GM12865 (cell line): ENCODE results near the gene ATF4.
"Not testable (repeated sequence)": the region's sequence is repeated elsewhere in the genome, so short reads cannot be mapped to it uniquely, and the experiment has no call there.

Experiments used
- DNase-seq: peaks from one replicate; pipeline ENCODE4 v3.0.0; 2010; ENCODE audit warnings: low read depth
- H3K4me3 ChIP-seq: 2 replicates; pipeline ENCODE4 v1.5.1; 2011; ENCODE audit warnings: mild to moderate bottlenecking, low read depth, low read length, control low read depth
- TF ChIP-seq, protein P1 (sequence below): IDR thresholded peaks from 2 replicates; pipeline ENCODE4 v1.5.1; 2011; ENCODE audit warnings: low read length, control low read depth, low read depth, inconsistent platforms; ENCODE audit not compliant: insufficient read depth; ENCODE audit errors: missing control alignments

The ATF4 gene

DNA sequence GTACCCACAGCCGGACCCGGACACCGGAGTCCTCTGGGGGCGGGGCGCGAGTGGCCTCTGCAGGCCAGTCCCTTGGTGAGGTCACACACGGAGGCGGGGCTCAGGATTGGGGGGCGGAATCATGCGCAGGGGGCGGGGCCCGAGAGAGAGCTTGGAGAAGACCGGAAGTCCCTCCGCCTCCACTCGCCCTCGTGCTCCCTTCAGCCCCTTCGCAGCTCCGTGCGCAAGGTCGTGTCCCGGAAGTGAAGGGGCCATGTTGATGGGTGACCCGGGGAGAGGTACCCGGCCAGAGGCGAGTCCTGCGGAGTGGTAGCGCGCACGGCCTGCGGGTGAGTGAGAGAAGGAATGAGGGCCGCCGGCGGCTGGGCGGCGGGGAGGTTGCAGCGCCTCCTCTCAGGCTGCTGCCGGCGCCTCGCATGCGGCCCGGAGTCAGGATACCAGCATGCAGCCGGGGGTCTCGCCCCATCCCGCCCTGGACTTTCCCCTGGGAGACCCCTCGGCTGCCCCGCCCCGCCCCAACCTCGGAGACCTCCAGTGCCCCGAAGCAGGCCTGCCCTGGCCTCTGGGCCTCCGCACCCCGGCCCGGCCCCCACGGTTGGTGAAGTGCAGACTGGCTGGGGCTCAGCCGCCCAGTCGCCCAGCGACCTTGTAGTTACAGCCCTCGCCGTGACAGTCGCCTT lies 18.1 kb upstream of the ATF4 start, which contains the start of gene MIEF1:
Gene MIEF1 (plus strand): TSS at position 182 of the 680 bp plus-strand sequence. CDS start 9,005 bp downstream, outside the sequence.
- peak within 1 kb of the TSS; percentile 95 for H3K4me3 ChIP-seq
- peak; percentile 98 for DNase-seq
- TF ChIP-seq, protein P1, sequence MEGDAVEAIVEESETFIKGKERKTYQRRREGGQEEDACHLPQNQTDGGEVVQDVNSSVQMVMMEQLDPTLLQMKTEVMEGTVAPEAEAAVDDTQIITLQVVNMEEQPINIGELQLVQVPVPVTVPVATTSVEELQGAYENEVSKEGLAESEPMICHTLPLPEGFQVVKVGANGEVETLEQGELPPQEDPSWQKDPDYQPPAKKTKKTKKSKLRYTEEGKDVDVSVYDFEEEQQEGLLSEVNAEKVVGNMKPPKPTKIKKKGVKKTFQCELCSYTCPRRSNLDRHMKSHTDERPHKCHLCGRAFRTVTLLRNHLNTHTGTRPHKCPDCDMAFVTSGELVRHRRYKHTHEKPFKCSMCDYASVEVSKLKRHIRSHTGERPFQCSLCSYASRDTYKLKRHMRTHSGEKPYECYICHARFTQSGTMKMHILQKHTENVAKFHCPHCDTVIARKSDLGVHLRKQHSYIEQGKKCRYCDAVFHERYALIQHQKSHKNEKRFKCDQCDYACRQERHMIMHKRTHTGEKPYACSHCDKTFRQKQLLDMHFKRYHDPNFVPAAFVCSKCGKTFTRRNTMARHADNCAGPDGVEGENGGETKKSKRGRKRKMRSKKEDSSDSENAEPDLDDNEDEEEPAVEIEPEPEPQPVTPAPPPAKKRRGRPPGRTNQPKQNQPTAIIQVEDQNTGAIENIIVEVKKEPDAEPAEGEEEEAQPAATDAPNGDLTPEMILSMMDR = no peak

GRCh38 chr22:39502789-39503409 lies 17.5 kb upstream of the ATF4 start:
- DNase-seq = no peak
- TF ChIP-seq, protein P1 = no peak
- H3K4me3 ChIP-seq = peak overlapping the region; percentile 95

- peak overlapping the region; percentile 95 for H3K4me3 ChIP-seq
- DNase-seq = peak; percentile 37
- TF ChIP-seq, protein P1 = no peak
Measured at GRCh38 chr22:39503630-39504029, 16.7 kb upstream of the ATF4 start.

- DNase-seq = no peak
- no peak overlapping the region for H3K4me3 ChIP-seq
- TF ChIP-seq, protein P1 = no peak
Measured at GRCh38 chr22:39504071-39504470, 16.3 kb upstream of the ATF4 start.

DNA sequence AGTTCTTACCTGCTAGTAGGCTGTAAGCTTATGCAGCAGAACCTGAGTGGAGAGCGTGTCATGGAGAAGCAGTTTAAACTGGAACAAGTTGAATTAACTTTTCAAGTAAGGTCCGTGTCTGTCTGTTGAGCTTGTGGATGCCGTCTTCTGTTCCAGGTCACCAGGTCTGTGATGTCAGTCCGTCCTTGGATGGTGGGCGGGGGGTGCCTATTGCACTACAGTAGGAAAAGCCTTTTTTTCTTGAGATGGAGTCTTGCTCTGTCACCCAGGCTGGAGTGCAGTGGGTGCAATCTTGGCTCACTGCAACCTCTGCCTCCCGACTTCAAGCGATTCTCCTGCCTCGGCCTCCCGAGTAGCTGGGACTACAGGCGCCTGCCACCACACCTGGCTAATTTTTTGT lies 13.3 kb upstream of the ATF4 start:
- not testable (repeated sequence) for H3K4me3 ChIP-seq, DNase-seq

DNA sequence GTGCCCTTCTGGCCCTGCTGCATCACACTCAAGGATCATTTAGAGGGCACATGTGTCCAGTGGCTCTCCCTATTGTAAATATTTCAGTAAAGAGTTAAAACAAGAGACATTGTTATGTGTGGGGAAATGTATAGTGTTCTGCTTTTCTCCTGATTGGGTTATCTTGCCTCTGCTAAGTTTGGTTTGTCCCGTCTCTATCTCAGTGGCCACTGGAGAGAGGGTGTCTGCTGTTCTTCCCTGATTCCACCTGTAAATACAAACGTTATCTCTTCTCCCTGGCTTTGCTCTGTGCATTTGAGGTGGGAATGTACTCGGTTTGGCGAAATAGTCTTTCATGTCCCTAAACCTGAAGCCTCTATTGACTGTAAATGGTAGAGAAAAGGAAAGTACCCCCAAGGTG lies 12.0 kb upstream of the ATF4 start:
- H3K4me3 ChIP-seq = no peak overlapping the region
- TF ChIP-seq, protein P1 = no peak
- DNase-seq = no peak

DNA sequence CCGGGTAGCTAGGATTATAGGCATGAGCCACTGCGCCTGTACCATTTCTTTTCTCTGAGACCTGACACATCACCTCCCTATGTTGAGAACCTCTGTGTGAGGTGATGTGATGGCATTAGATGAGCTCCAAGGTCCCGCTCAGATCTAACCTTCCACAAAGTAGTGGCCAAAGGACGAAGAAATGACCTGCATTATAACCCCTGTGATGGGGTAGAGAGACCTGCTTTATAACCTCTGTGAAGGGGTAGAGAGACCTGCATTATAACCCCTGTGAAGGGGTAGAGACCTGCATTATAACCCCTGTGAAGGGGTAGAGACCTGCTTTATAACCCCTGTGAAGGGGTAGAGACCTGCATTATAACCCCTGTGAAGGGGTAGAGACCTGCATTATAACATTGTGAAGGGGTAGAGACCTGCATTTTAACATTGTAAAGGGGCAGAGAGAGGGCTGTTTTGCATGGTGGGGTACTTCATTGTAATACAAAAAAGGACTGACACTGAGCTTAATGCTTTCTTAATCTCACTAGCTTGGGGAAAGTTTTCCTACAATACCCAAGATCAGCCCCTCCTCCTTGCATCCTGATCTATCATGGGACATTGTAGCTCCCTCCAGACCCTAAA lies 9.7 kb upstream of the ATF4 start:
- H3K4me3 ChIP-seq = no peak overlapping the region
- DNase-seq = no peak
- TF ChIP-seq, protein P1 = no peak
